Mucosa of gallbladder (tissue), 1 donor: ENCODE measurements around the gene RETNLB. TPM values are rescaled to one million over a fixed set of nuclear protein-coding genes. Genes with fewer than 3 reads are reported as not detected.

Experiments used
- DNase-seq: peaks from one replicate; pipeline ENCODE4 v3.0.0-alpha.2; 2020; ENCODE audit warnings: low spot score
- total RNA-seq: library from RNA; stranded (reverse); gene quantifications from one replicate; pipeline ENCODE4 v1.2.1, GENCODE V29; 2021
- donor health status: DM: no; HTN: no; CAD: no.

Gene RETNLB
- not detected for total RNA-seq

- DNase-seq = no peak
Measured at GRCh38 chr3:108757404-108757982, at the start of gene RETNLB. Gene RETNLB, minus strand, starts transcription at chr3:108757410. Its CDS starts 225 bp downstream, at chr3:108757185.

GRCh38 chr3:108806316-108806715 lies 49.1 kb upstream of the RETNLB start:
- peak; percentile 11 for DNase-seq

- no peak for DNase-seq
Measured at GRCh38 chr3:108804966-108805365, 47.8 kb upstream of the RETNLB start.

GRCh38 chr3:108804437-108804836 lies 47.2 kb upstream of the RETNLB start:
- no peak for DNase-seq

GRCh38 chr3:108791473-108791872 lies 34.3 kb upstream of the RETNLB start:
- DNase-seq = no peak

- DNase-seq = no peak
Measured at GRCh38 chr3:108780235-108780634, 23.0 kb upstream of the RETNLB start.

GRCh38 chr3:108779496-108779895 lies 22.3 kb upstream of the RETNLB start:
- no peak for DNase-seq

GRCh38 chr3:108775649-108776048 lies 18.4 kb upstream of the RETNLB start:
- no peak for DNase-seq

- DNase-seq = no peak
Measured at GRCh38 chr3:108767253-108767652, 10.0 kb upstream of the RETNLB start.

GRCh38 chr3:108755686-108756085 lies 1.5 kb downstream of the RETNLB start:
- DNase-seq = no peak

- no peak for DNase-seq
Measured at GRCh38 chr3:108744762-108745161, 12.4 kb downstream of the RETNLB start.

- no peak for DNase-seq
Measured at GRCh38 chr3:108742929-108743328, 14.3 kb downstream of the RETNLB start.

GRCh38 chr3:108736821-108737220 lies 20.4 kb downstream of the RETNLB start:
- no peak for DNase-seq

GRCh38 chr3:108728934-108729333 lies 28.3 kb downstream of the RETNLB start:
- DNase-seq = no peak

GRCh38 chr3:108728105-108728504 lies 29.1 kb downstream of the RETNLB start:
- DNase-seq = no peak

- DNase-seq = no peak
Measured at GRCh38 chr3:108724101-108724500, 33.1 kb downstream of the RETNLB start.

- DNase-seq = no peak
Measured at GRCh38 chr3:108722724-108723123, 34.5 kb downstream of the RETNLB start.

GRCh38 chr3:108719178-108719806 lies 37.9 kb downstream of the RETNLB start:
- DNase-seq = no peak

GRCh38 chr3:108718454-108718853 lies 38.8 kb downstream of the RETNLB start:
- DNase-seq = no peak

- DNase-seq = no peak
Measured at GRCh38 chr3:108713816-108714215, 43.4 kb downstream of the RETNLB start.

- DNase-seq = no peak
Measured at GRCh38 chr3:108713009-108713516, 44.1 kb downstream of the RETNLB start.
